DLD1 (cell line): Measurements from ENCODE around the gene PPP2R3C.

ENCODE experiments used
- in situ Hi-C: cut with HindIII; loops from 2 replicates; pipeline ENCODE4 v1.10.0; 2017; ENCODE audit warnings: low sequenced_read_pairs

Gene PPP2R3C

DNA sequence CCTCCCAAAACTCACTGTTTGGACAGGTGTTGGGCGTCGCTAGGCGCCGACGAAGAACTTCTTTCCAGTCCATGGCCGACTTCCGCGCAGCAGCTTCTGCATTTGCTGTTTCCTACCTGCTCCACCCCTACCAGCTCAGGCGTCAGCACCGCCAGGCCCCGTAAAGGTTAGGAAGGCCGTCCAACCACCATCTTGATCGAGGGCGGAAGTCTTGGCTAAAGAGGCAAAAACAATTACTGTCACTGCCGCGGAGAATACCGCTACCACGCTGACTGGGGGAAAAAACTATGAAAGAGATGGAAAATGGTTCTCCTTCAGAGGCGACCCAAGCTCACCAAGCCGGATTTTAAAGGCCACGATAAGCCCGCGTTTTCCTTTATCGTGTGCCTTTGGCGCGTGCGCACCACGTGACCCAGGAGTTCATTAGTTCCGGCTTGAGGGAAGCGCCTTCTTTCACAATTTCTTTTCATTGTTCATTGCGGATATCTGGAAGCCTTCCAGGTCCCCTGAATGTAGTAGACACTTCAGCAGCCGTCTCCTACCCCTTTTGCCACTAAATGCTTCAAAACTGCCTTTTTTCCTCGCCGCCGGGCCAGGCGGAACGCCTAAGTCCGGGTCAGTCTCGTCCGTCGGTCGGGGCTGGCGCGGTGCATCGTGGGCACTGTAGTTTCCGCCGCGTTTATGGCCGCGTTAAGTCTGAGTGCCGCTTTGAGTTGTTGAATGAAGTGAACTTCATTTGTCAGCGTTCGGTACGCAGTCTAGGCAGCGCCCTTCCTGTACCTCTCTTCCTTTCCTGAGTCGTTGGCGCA is at the start of gene PPP2R3C, which contains the start of gene PRORP:
PPP2R3C (minus strand) TSS at position 104 of the 809 bp plus-strand sequence; CDS start at position 73, 31 bp downstream.
PRORP (plus strand) TSS at position 666 of the 809 bp plus-strand sequence. CDS start 694 bp downstream, outside the sequence.
- in situ Hi-C loops = no loop called here

DNA sequence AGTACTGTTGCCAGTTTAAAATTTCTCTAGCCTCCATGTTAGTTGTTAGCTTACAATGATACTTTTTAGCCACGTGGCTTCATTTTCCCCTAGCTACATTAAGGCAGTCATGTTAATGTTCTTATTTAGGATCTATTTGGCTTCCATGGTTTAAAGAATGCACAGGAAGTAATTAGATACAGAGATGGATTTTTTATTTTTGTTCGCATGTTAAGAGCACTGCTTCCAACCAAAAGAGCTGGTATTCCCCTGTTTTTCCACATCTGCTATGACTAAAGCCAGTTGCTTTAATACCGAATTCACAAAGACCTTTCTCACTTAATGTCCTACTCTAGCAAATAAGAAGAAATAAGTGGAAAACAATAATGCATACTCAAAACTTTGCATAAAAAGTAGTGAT is 45.7 kb upstream of the PPP2R3C start:
- in situ Hi-C loops = loop anchor here (25.0 kb wide), 1 partner anchor 245 kb away; the partner anchor contains the start of gene NFKBIA

DNA sequence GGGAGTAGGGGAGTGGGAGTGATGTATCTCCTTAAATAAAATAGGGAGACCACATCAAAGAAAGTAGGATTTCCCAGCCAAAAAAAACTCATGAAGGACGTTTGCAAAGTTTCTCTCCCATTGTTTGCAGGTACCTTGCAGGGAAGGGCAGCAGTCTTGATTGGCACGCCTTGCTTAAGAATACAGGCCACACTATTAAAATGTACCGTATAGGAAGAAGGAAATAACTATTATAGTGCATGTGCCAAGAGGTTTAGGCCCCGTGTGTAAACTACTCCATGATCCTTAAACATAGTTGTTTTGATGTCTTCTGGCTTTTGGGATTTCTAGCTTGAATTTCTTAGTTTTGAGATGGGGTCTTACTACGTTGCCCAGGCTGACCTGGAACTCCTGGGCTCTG is 43.1 kb upstream of the PPP2R3C start:
- in situ Hi-C loops = loop anchor here (25.0 kb wide), 1 partner anchor 247 kb away; the partner anchor contains the start of gene NFKBIA

DNA sequence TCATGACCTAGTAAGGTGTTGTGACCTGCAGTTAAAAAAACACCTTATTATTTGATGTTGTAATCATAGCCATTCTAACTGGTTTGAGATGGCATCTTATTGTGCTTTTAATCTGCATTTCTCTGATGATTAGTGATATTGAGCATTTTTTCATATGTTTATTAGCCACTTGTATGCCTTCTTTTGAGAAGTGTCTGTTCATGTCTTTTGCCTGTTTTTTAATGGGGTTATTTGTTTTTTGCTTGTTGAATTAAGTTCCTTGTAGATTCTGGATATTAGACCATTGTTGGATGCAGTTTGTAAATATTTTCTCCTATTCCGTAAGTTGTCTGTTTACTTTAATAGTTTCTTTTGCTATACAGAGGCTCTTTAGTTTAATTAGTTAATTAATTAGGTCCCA is 41.6 kb upstream of the PPP2R3C start:
- in situ Hi-C loops = loop anchor here (25.0 kb wide), 1 partner anchor 249 kb away; the partner anchor contains the start of gene NFKBIA

DNA sequence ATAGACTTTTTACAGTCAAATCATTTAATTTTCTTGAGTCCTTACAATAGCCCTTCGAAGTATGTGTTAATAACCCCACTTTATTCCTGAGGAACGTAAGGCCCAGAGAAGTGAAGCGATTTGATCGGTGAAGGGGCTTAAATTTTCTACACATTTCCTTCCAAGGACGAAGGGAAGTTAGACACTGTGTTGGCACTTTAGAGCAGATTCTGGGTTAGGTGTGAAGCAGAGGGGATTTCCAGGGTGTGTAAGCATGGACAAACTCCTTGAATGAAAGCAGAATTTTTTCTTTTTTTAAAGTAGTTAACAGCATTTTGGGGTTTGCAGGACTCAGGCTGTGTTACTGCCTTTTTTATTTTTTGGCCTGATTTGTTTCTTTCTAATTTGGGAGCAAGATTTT is 39.4 kb upstream of the PPP2R3C start:
- in situ Hi-C loops = loop anchor here (25.0 kb wide), 1 partner anchor 251 kb away; the partner anchor contains the start of gene NFKBIA

DNA sequence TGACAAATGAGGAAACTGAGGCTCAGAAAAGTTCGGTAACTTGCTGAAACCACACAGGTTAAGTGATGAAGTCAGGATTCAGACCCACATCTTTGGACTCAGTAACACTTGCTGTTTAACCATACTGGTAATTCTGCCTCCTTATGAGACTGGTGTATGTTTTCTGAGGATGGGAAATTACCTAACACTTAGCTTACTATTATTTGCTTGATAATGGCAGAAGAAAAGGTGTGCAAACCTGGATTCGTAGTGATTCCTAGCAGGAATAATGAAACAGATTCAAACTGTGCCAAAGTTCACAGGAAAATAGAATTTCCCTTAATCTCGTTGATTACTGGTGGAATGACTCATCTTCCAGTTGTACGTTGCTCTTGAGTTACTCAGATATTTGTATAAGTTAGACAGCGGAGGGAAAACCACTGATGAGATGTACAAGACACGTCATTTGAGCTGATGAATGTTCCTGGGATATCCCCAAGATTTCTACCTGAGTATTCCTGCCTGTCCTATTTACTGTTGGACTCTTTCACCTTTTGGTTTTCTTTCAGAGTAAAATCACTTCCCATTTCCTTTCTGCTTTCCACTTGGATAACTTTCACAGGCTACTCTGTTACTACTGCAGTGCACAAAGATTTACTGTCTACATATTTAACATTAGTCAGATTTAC is 38.1 kb upstream of the PPP2R3C start:
- in situ Hi-C loops = loop anchor here (25.0 kb wide), 1 partner anchor 252 kb away; the partner anchor contains the start of gene NFKBIA

DNA sequence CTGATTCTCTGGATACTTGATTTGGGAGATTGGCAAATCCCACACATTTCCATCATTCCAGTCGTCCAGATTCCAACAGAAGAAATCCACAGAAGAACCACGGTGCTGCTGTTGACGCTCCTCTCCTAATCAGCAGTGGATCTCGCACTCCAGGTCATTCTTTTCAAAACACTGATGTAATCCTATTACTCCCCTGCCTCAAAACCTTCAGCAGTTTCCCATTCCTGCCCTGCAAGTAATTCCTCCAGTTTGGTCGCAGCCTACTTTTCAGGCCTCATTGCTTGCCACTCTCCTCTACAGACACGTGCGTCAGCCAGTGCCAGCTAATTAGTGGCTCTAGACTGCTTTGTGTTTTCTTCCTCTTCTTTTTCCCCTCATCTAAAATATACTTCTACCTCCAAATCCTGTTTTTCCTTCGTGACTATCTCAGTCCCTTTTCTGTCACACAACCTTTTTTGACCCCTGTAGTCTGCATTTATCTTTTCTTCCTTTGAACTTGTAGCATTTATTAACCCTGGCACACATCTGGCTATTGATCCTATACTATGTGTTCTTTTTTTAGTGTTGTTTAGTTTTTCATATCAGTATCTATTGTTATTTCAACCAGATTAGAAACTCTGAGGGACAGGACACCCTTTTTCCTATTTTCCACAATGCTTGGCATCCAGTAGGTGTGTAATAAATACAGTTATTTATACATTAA is 37.3 kb upstream of the PPP2R3C start:
- in situ Hi-C loops = loop anchor here (25.0 kb wide), 1 partner anchor 253 kb away; the partner anchor contains the start of gene NFKBIA

DNA sequence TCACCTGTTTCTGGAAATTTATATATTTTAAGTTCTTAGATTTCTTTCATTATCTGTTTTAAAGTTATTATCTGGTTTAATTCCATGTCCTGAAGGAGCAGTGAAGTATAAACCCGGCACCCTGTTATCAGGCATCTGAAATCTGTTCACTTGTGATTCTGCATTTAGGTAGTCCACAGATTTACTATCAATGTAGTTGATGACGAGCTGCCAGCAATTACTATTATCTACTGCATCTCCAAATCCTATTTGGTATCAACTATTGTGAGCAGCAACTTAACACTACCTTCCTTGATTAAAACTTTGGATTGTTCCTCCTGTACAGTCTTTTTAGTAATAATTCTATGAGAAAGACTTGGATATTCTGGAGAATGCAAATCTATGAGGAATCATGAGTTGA is 36.7 kb upstream of the PPP2R3C start:
- in situ Hi-C loops = loop anchor here (25.0 kb wide), 1 partner anchor 254 kb away; the partner anchor contains the start of gene NFKBIA

DNA sequence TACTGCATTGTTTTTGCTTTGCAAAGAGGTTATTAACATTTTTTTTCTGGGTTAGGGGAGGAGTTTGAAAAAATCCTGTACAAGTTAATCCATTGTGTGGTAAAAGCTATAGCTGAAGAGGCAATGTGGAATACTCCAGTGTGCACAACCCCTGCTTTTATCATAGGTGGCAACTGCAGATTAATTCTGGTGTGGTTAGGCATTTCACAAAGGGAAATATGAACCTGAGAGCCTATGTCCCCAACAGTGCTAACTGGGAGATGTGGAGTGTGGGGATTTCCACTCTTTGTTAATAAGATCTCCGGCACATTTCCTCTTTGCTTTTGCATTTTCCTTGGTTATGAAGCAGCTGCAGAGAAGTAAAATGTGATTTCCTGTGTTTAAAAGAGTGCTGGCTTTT is 34.2 kb upstream of the PPP2R3C start:
- in situ Hi-C loops = loop anchor here (25.0 kb wide), 1 partner anchor 256 kb away; the partner anchor contains the start of gene NFKBIA

DNA sequence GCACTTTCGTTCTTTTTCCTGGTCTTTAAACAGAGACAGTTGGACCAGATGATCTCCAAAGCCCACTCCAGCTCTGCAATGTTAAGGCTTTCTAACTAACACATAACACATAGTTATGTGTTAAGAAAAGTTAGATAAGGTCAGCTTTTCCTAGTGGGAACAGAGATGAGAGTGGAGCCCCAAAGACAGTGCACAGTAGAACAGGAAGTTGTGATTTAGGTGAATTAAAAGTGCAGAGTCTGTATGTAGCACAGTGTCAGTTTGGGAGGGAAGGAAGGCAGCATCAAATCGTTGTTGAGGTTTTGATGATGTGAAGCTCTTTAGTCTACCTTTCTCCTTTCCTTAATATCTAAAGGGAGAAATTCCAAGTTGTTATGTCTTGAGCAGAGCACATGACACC is 32.2 kb upstream of the PPP2R3C start:
- in situ Hi-C loops = loop anchor here (25.0 kb wide), 1 partner anchor 258 kb away; the partner anchor contains the start of gene NFKBIA

DNA sequence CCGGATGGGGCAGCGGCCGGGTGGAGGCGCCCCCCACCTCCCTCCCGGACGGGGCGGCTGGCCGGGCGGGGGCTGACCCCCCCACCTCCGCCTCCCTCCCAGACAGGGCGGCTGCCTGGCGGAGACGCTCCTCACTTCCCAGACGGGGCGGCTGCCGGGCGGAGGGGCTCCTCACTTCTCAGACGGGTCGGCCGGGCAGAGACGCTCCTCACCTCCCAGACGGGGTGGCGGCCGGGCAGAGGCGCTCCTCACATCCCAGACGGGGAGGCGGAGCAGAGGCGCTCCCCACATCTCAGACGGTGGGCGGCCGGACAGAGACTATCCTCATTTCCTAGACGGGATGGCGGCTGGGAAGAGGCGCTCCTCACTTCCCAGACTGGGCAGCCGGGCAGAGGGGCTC is 30.7 kb upstream of the PPP2R3C start:
- in situ Hi-C loops = loop anchor here (25.0 kb wide), 1 partner anchor 260 kb away; the partner anchor contains the start of gene NFKBIA

DNA sequence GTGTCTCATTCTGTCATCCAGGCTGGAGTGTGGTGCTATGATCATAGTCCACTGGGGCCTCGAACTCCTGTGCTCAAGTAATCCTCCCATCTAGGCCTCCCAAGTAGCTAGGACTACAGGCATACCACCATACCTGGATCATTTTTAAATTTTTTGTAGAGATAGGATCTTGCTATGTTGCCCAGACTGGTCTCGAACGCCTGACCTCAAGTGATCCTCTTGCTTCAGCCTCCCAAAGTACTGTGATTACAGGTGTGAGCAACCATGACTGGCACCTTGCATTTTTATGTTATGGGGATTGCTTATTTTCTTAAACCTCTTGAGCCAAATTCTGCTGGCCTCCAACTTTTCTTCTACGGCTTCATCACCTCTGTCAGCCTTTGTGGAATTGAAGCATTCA is 27.4 kb upstream of the PPP2R3C start:
- in situ Hi-C loops = no loop called here

DNA sequence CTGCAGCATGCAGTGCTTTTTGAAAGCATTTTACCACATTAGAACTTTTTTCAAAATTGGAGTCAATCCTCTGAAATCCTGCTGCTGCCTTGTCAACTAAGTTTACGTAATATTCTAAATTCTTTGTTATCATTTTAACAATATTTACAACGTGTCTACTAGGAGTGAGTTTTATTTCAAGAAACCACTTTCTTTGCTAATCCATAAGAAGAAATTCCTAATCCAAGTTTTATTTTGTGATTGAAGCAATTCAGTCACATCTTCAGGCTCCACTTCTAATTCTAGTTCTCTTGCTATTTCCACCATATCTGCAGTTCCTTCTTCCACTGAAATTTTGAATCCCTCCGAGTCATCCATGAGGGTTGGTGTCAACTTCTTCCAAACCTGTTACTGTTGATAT is 25.9 kb upstream of the PPP2R3C start:
- in situ Hi-C loops = no loop called here

DNA sequence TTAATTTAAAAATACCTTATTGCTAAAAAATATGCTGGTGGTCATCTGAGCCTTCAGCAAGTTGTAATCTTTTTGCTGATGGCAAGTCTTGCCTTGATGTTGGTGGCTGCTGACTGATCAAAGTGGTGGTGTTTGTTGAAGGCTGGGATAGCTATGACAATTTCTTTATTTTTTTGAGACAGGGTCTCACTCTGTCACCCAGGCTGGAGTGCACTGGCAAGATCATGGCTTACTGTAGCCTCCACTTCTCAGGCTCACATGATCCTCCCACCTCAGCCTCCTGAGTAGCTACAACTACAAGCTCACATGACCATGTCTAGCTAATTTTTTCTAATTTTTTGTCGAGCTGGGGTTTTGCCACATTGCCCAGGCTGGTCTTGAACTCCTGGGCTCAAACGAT is 25.4 kb upstream of the PPP2R3C start:
- in situ Hi-C loops = no loop called here

DNA sequence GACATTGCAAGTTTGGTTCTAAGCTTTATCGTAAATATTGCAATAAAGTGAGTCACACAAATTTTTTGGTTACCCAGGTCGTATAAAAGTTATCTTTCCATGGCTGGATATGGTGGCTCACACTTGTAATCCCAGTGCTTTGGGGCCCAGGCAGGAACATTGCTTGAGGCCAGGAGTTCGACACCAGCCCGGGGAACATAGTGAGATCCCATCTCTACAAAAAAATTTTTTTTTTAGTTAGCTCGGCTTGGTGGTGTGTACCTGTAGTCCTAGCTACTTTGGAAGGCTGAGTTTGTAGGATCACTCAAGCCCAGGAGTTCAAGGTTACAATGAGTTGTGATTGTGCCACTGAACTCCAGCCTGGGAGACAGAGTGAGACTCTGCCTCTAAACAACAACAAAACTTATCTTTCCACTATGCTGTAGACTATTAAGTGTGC is 24.9 kb upstream of the PPP2R3C start:
- in situ Hi-C loops = no loop called here

DNA sequence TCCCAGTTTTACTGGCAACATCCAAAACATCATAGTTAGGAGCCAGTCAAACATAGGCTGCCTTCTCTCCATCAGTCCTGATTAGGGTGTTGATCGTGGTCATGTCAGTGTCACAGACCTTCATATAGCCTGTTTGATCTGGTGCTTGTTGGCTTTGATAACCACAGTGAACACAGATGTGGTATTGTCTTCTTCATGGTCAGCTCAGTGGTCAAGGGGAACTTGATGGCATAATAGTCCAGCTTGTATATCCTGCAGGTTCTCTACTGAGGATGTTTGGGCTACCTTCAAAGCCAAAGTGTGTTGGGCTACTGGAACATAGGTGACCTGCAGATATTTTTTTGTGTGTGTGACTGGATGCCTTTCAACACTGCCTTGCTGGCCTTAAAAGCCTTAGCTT is 22.2 kb upstream of the PPP2R3C start:
- in situ Hi-C loops = no loop called here

DNA sequence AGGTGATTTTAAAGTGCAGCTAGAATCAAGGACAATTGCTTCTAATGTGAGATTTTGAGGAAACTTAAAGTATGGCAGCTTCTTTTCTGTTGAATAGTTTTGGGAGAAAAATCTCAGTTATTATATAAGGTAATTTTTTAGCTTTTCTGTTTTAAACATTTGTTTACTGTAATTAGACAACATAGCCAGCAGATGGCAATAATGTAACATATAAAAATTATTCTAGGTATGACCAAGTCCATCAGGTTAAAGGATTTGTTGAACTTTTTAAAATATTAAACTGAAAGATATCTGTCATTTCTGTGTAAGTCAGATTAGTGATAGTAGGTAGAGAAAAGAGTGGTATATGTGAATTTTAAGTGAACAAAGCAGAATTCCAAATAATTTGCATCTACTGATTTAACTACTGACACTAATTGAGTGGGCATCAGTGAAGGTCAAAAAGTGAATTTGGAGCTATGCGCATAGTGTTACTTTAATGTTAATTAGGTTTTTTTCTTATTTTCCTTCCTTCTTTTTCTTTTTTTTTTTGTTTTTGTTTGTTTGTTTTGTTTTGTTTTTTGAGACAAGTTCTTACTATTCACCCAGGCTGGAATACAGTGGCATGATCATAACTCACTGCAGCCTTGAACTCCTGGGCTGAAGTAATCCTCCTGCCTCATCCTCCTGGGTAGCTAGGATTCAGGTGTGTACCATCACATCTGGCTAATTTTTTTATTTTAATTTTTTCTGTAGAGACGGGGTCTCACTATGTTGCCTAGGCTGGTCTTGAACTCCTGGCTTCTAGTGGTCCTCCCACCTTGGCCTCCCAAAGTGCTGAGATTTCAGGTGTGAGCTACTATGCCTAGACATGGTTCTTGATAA is 19.2 kb upstream of the PPP2R3C start:
- in situ Hi-C loops = no loop called here

DNA sequence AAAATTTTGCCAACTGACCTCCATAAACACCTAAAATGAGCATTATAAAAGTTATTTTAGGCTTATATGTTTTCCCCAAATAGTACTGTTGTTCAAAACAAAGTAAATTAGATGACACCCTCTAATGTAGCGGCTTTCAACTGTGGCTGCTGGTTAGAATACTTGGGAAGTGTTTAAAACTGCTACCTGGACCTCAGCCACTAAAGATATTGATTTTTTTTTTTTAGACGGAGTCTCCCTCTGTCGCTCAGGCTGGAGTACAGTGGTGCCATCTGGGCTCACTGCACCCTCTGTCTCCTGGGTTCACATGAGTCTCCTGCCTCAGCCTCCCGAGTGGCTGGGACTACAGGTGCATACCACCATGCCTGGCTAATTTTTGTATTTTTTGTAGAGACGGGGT is 16.8 kb upstream of the PPP2R3C start:
- in situ Hi-C loops = no loop called here

DNA sequence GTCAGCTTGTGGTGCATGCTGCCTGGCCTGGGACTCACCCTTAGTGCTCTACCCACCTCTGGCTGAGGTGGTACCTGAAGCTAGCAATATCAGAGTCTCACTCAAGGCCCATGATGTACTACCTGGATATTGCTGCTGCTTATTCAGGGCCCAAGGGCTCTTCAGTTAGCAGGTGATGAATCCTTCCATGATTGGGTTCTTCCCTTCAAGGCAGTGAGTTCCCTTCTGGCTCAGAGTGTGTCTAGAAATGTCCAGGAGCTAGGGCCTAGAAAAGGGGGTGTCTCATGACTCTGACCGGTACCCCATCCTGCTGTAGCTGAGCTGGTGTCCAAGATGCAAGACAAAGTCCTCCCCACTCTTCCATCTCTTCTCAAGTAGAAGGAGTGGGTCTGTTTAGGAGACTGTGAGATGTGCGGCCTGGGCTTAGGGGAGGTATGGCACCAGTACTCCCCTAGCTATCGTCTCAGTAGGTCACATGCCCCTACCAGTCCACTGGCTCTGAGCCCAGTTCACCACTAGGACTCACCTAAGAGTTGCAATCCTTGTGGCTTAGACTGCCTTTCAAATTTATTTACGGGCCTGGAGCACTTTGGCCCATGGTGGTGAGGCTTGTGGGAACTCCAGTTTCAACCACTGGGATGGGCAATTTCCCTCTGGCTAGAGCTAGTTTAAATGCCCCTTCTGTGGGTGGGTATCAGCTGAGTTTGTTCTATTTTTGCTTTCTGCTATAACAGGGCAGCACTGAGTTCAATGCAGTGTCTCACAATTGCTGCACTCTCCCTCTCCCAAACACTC is 12.7 kb upstream of the PPP2R3C start:
- in situ Hi-C loops = no loop called here
